HUES48 (cell line): Measurements from ENCODE around the gene APBB2.
A peak's percentile ranks its signal among the peaks of the same experiment; 100 is the strongest.
"Not testable (repeated sequence)": the region's sequence is repeated elsewhere in the genome, so short reads cannot be mapped to it uniquely, and the experiment has no call there.

ENCODE experiments used
- H3K27ac ChIP-seq: one replicate; pipeline ENCODE4 v1.7.0; 2013; ENCODE audit warnings: low read depth, low read length, inconsistent platforms
- H3K27me3 ChIP-seq: 2 replicates; pipeline ENCODE4 v1.6.1; 2013; ENCODE audit warnings: mild to moderate bottlenecking, low read length; ENCODE audit not compliant: control insufficient read depth, insufficient read depth
- H3K36me3 ChIP-seq: 2 replicates; pipeline ENCODE4 v1.6.1; 2013; ENCODE audit warnings: low read length; ENCODE audit not compliant: control insufficient read depth, insufficient read depth
- H3K4me1 ChIP-seq: 2 replicates; pipeline ENCODE4 v1.6.1; 2013; ENCODE audit warnings: mild to moderate bottlenecking, low read length; ENCODE audit not compliant: control insufficient read depth, insufficient read depth
- H3K4me3 ChIP-seq: 2 replicates; pipeline ENCODE4 v1.5.1; 2013; ENCODE audit warnings: mild to moderate bottlenecking, low read depth, low read length
- H3K9ac ChIP-seq: 2 replicates; pipeline ENCODE4 v1.6.1; 2013; ENCODE audit warnings: mild to moderate bottlenecking, low read depth, low read length, moderate library complexity
- H3K9me3 ChIP-seq: 2 replicates; pipeline ENCODE4 v1.6.1; 2013; ENCODE audit warnings: low read length; ENCODE audit not compliant: control insufficient read depth, insufficient read depth

The APBB2 gene

GRCh38 chr4:40934676-40935075 lies 279.7 kb downstream of the APBB2 start:
- Histone ChIP-seq H3K4me1 (peaks cover 37% of the 10 kb centered on the region), H3K9me3 (no peaks in the 10 kb centered on the region), H3K4me3 (no peak overlapping the region), H3K9ac (no peak overlapping the region), H3K36me3 (no peaks in the 10 kb centered on the region), H3K27me3 (no peaks in the 10 kb centered on the region), H3K27ac (peak overlapping the region; percentile 39)

GRCh38 chr4:40933272-40934053 lies 280.9 kb downstream of the APBB2 start:
- no peaks in the 10 kb centered on the region for H3K27me3 ChIP-seq
- no peak overlapping the region for H3K27ac ChIP-seq
- H3K4me3 ChIP-seq, result no peak overlapping the region
- H3K9me3 ChIP-seq, result no peaks in the 10 kb centered on the region
- no peak overlapping the region for H3K9ac ChIP-seq
- no peaks in the 10 kb centered on the region for H3K36me3 ChIP-seq
- H3K4me1 ChIP-seq, result peaks cover 37% of the 10 kb centered on the region

GRCh38 chr4:40931841-40932240 lies 282.5 kb downstream of the APBB2 start:
- no peaks in the 10 kb centered on the region for H3K36me3 ChIP-seq
- H3K27ac ChIP-seq, result no peak overlapping the region
- H3K4me3 ChIP-seq, result no peak overlapping the region

GRCh38 chr4:40931238-40931637 lies 283.1 kb downstream of the APBB2 start:
- Histone ChIP-seq H3K9ac (no peak overlapping the region), H3K27ac (no peak overlapping the region), H3K4me1 (peaks cover 39% of the 10 kb centered on the region), H3K9me3 (no peaks in the 10 kb centered on the region), H3K27me3 (no peaks in the 10 kb centered on the region), H3K36me3 (no peaks in the 10 kb centered on the region), H3K4me3 (no peak overlapping the region)

More at GRCh38 chr4:40931841-40932240, 282.5 kb downstream of the APBB2 start:
- H3K9ac ChIP-seq, result no peak overlapping the region
- H3K4me1 ChIP-seq, result peaks cover 39% of the 10 kb centered on the region
- H3K9me3 ChIP-seq, result no peaks in the 10 kb centered on the region
- H3K27me3 ChIP-seq, result no peaks in the 10 kb centered on the region

GRCh38 chr4:40927074-40927473 lies 287.3 kb downstream of the APBB2 start:
- no peak overlapping the region for H3K9ac ChIP-seq
- no peaks in the 10 kb centered on the region for H3K9me3 ChIP-seq
- H3K27me3 ChIP-seq, result no peaks in the 10 kb centered on the region
- H3K27ac ChIP-seq, result no peak overlapping the region
- peaks cover 14% of the 10 kb centered on the region for H3K4me1 ChIP-seq
- H3K4me3 ChIP-seq, result no peak overlapping the region
- H3K36me3 ChIP-seq, result no peaks in the 10 kb centered on the region

- Histone ChIP-seq H3K27me3 (no peaks in the 10 kb centered on the region), H3K4me1 (0 out of 2 replicates have a peak, but pooled peaks cover 2% of the 10 kb centered on the region), H3K9me3 (no peaks in the 10 kb centered on the region), H3K4me3 (no peak overlapping the region), H3K27ac (no peak overlapping the region), H3K36me3 (no peaks in the 10 kb centered on the region), H3K9ac (no peak overlapping the region)
Observed at GRCh38 chr4:40924793-40925117, 289.6 kb downstream of the APBB2 start.

GRCh38 chr4:40924096-40924792 lies 290.1 kb downstream of the APBB2 start:
- H3K27ac ChIP-seq, result no peak overlapping the region
- no peaks in the 10 kb centered on the region for H3K9me3 ChIP-seq

GRCh38 chr4:40923316-40924095 lies 290.8 kb downstream of the APBB2 start:
- no peak overlapping the region for H3K27ac ChIP-seq
- no peaks in the 10 kb centered on the region for H3K36me3 ChIP-seq
- no peak overlapping the region for H3K9ac ChIP-seq
- H3K4me3 ChIP-seq, result no peak overlapping the region
- peaks cover 12% of the 10 kb centered on the region for H3K4me1 ChIP-seq
- no peaks in the 10 kb centered on the region for H3K27me3 ChIP-seq
- H3K9me3 ChIP-seq, result no peaks in the 10 kb centered on the region

More at GRCh38 chr4:40924096-40924792, 290.1 kb downstream of the APBB2 start:
- Histone ChIP-seq H3K4me1 (peaks cover 7% of the 10 kb centered on the region), H3K36me3 (no peaks in the 10 kb centered on the region), H3K4me3 (no peak overlapping the region), H3K9ac (no peak overlapping the region), H3K27me3 (no peaks in the 10 kb centered on the region)

- H3K4me3 ChIP-seq, H3K9ac ChIP-seq, H3K27me3 ChIP-seq, H3K9me3 ChIP-seq, H3K36me3 ChIP-seq, H3K27ac ChIP-seq: not testable (repeated sequence)
- peaks cover 17% of the 10 kb centered on the region for H3K4me1 ChIP-seq
Observed at GRCh38 chr4:40919976-40920375, 294.4 kb downstream of the APBB2 start.

GRCh38 chr4:40918330-40918729 lies 296.0 kb downstream of the APBB2 start:
- H3K4me3 ChIP-seq, result no peak overlapping the region
- peak overlapping the region; percentile 5 for H3K27ac ChIP-seq
- peaks cover 17% of the 10 kb centered on the region for H3K4me1 ChIP-seq

GRCh38 chr4:40916880-40917279 lies 297.5 kb downstream of the APBB2 start:
- Histone ChIP-seq H3K27ac (no peak overlapping the region), H3K4me3 (no peak overlapping the region), H3K9ac (no peak overlapping the region), H3K9me3 (no peaks in the 10 kb centered on the region), H3K27me3 (no peaks in the 10 kb centered on the region), H3K4me1 (peaks cover 17% of the 10 kb centered on the region), H3K36me3 (no peaks in the 10 kb centered on the region)

More at GRCh38 chr4:40918330-40918729, 296.0 kb downstream of the APBB2 start:
- Histone ChIP-seq H3K9ac (no peak overlapping the region), H3K36me3 (no peaks in the 10 kb centered on the region), H3K27me3 (no peaks in the 10 kb centered on the region), H3K9me3 (no peaks in the 10 kb centered on the region)
